C4-2B (cell line): Measurements from ENCODE around the gene GPR179.

Experiments
- H3K27ac ChIP-seq: fragments of 450-650 bp; 2 replicates; pipeline ENCODE4 v1.5.1; 2017
- ZFX ChIP-seq: fragments of 450-650 bp; IDR thresholded peaks from 2 replicates; pipeline ENCODE4 v1.6.1; 2017
- TF ChIP-seq, protein P1 (sequence below): fragments of 450-650 bp; conservative IDR thresholded peaks from 2 replicates; pipeline ENCODE4 v1.5.1; 2017; ENCODE audit warnings: mild to moderate bottlenecking

Gene GPR179

DNA sequence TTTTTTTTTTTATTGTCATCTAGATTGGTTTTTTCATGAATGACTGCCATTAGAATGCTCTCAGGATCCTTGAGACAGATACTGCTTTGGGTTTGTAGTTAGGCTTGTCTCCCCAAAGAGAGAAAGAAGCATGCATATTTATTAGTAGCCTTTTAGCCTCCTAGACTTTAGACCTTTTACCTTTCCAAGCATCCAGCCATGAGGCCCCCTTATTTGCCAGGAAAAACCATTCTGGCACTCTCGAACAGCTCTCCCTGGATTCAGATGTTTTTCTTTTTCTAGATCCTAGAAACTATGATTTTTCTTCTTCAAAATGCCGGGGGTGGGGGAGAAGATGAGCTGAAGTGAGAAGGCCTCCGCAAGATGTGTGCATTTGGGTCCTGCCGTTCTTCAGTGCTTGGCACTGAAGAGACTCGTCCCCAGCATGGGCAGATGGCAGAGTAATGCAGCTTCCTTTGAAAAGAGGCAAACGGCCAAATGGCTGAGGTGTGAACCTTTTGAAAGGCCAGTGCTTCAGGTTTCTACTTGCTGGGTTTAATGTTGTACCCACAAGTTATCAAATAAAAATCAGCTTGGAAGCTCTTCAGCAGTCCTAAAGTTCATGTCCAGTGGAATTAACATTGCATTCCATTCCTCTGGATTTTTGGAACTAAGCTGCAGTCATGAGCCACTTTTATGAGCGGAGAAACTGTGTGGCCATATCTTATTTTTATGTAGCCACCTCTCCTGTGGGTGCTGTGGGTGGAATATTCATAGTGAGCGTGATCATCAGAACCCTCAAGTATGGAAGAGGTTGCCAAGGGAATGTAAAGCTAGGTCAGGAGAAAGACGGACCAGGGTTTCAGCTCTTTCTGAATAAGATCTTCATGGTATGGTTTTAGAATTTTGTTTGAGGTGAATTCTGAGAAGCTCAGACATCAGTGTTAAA, 15.1 kb upstream of the GPR179 start:
- peak overlapping the region; percentile 20; the same call in 1 of the 2 replicates for H3K27ac ChIP-seq
- TF ChIP-seq, protein P1, sequence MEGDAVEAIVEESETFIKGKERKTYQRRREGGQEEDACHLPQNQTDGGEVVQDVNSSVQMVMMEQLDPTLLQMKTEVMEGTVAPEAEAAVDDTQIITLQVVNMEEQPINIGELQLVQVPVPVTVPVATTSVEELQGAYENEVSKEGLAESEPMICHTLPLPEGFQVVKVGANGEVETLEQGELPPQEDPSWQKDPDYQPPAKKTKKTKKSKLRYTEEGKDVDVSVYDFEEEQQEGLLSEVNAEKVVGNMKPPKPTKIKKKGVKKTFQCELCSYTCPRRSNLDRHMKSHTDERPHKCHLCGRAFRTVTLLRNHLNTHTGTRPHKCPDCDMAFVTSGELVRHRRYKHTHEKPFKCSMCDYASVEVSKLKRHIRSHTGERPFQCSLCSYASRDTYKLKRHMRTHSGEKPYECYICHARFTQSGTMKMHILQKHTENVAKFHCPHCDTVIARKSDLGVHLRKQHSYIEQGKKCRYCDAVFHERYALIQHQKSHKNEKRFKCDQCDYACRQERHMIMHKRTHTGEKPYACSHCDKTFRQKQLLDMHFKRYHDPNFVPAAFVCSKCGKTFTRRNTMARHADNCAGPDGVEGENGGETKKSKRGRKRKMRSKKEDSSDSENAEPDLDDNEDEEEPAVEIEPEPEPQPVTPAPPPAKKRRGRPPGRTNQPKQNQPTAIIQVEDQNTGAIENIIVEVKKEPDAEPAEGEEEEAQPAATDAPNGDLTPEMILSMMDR, result no peak
- no peak for TF ChIP-seq ZFX

DNA sequence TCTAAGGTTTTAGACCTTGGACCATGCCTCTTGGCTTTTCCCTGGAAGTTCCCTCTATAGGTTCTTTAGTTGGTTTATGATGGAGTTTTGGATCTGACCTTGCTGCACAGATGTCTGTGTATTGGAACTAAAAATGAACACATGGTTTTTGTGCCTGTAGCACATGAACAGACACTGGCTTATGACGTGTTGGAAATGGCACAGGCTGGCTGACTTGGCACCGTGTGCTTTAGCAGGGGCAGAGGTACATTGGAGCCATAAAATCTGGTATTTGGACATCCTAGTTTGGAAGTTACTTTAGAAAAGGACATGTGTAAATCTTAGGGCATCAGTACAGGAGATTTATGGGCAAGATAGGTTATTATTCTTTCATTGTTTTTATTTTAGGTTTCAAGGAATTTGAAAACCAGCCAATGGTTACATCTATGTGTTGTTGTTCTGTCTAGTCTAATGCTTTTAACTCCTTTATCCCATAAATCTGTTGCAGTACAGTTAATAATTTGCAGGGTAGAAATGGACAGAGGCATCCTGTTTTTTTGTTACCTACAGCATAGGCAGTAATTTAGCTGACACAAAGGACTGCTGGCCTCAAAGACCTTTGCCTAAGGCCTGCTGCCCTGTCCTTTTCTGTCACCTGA, 13.8 kb upstream of the GPR179 start:
- no peak overlapping the region for H3K27ac ChIP-seq
- TF ChIP-seq, protein P1, result no peak
- TF ChIP-seq ZFX, result no peak

DNA sequence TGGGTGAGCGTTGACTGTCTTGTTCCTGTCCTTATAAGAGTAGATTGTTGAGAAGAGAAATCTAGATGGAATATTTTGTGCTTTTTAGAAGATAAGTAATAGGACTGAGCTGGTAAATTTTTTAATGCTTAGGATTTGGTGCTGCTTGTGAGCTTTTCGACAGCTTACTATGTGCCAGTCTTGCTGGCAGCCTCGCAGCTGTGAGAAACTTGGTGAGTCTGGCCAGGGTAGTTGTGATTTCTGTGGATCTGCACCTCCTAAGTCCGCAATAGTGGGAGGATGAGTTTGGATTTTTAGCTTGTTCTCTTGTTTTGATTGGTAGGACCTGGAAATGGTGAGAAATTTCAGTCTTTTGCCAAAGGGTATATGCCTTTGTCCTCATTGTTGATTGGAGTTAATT, 11.5 kb upstream of the GPR179 start:
- TF ChIP-seq, protein P1, result no peak
- TF ChIP-seq ZFX, result no peak
- H3K27ac ChIP-seq, result no peak overlapping the region

DNA sequence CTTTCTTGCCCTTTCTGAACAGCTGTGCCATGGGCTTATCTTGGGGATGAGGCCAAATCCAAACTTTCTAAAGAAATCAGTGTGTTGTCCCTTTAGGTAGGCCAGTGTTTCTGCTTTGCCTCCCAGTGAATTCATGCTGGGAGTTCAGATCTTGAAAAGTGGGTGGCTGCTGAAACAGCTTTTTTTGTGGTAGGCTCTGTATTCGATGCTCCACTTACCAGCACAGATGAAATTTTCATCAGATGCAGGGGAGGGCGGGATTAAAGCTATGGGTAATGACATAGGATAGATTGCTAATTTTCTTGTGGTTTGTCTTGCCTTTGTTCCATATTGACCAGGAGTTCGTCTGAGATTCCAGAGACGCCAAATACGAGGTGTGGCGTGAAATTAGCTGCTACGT, 10.7 kb upstream of the GPR179 start:
- TF ChIP-seq, protein P1, result no peak
- no peak for TF ChIP-seq ZFX
- no peak overlapping the region for H3K27ac ChIP-seq

DNA sequence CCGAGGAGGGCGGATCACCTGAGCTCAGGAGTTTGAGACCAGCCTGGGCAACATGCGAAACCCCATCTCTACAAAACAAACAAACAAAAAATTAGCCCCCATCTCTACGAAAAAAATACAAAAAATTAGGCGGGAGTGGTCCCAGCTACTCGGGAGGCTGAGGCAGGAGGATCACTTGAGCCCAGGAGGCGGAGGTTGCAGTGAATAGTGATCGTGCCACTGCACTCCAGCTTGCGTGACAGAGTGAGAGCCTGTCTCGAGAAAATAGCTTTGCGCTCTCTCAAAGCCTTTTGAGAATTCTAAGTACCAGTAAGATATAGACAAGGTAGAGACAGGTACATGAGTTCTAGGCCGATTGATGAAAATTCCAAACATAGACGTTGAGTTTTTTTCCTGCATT, 9.9 kb upstream of the GPR179 start:
- no peak overlapping the region for H3K27ac ChIP-seq
- TF ChIP-seq ZFX, result no peak
- TF ChIP-seq, protein P1, result no peak

DNA sequence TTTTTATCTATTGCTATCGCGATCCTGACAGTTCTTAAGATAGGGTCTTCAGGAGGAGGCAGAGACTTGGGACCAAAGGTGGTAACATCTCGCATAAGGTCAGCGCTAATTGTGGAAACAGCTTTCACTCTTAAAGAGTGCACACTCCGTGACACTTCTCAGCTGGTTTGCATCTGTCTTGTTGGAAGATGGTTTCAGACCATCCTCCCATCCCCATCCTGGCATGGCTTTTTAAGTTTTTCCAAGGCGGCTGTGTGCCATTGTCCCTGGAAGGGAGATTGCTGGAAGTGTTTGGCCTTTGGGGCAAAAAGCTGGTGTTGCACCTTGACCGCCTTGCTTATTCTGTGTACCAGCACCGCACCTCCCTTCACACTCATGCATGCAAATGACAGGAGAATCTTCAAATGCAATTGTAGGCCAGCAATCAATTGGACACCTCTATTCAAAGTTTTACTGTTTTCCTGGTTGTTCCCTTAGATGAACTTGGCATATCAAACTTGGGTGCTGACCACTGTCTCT, 9.4 kb upstream of the GPR179 start:
- H3K27ac ChIP-seq, result peak overlapping the region; percentile 75
- no peak for TF ChIP-seq ZFX
- TF ChIP-seq, protein P1, result no peak
